ENCODE measurements around the gene PROB1.

The PROB1 gene

DNA sequence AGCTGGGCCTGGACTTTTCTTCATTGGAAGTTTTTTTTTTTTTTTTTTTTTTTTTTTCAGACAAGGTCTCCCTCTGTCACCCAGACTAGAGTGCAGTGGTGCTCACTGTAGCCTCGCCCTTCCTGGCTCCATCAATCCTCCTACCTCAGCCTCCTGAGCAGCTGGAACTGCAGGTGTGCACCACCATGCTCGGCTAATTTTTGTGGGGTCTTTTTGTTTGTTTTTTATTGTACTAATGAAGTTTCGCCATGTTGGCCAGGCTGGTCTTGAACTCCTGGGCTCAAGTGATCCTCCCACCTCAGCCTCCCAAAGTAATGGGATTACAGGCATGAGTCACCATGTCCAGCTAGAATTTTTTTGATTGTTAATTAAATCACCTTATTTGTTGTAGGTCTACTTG is 40.8 kb upstream of the PROB1 start:
- TF ChIP-seq, protein P1, sequence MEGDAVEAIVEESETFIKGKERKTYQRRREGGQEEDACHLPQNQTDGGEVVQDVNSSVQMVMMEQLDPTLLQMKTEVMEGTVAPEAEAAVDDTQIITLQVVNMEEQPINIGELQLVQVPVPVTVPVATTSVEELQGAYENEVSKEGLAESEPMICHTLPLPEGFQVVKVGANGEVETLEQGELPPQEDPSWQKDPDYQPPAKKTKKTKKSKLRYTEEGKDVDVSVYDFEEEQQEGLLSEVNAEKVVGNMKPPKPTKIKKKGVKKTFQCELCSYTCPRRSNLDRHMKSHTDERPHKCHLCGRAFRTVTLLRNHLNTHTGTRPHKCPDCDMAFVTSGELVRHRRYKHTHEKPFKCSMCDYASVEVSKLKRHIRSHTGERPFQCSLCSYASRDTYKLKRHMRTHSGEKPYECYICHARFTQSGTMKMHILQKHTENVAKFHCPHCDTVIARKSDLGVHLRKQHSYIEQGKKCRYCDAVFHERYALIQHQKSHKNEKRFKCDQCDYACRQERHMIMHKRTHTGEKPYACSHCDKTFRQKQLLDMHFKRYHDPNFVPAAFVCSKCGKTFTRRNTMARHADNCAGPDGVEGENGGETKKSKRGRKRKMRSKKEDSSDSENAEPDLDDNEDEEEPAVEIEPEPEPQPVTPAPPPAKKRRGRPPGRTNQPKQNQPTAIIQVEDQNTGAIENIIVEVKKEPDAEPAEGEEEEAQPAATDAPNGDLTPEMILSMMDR (IDR thresholded peaks at IDR 0.05; ENCODE audit: poor library complexity, severe bottlenecking): no peak
- H3K27ac ChIP-seq (ENCODE audit: poor library complexity, severe bottlenecking): no peak overlapping the region
- ATAC-seq (ENCODE audit: low read depth) (no peak), DNase-seq (ENCODE audit: low spot score) (peak; percentile 9)
- no peaks in the 10 kb centered on the region for H3K27me3 ChIP-seq (ENCODE audit: insufficient read depth, poor library complexity, severe bottlenecking)
- H3K36me3 ChIP-seq (ENCODE audit: low read depth): peaks cover 4% of the 10 kb centered on the region; the same call in 1 of the 2 replicates
- no peaks in the 10 kb centered on the region for H3K9me3 ChIP-seq (ENCODE audit: severe bottlenecking)
- H3K4me1 ChIP-seq (ENCODE audit: insufficient read depth, poor library complexity, severe bottlenecking): peaks cover 4% of the 10 kb centered on the region
- no peak overlapping the region for H3K4me3 ChIP-seq (ENCODE audit: severe bottlenecking)

DNA sequence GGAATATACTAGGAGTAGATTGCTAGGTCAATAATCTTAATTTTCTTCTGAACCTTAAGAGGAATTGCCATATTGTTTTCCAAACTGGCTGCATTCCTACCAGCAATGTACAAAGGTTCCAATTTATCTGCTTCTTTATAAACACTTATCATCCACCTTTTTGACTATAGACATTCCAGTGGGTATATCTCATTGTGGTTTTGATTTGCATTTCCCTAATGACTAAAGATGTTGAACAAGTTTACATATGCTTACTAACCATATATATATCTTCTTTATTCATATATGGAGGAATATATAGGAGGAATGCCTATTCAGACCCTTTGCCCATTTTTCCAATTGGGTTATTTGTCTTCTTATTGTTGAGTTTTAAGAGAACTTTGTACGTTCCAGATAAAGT is 36.8 kb upstream of the PROB1 start:
- no peak for DNase-seq (ENCODE audit: low spot score)
- no peaks in the 10 kb centered on the region for H3K9me3 ChIP-seq (ENCODE audit: severe bottlenecking)
- peaks cover 4% of the 10 kb centered on the region; the same call in 1 of the 2 replicates for H3K36me3 ChIP-seq (ENCODE audit: low read depth)
- H3K4me1 ChIP-seq (ENCODE audit: insufficient read depth, poor library complexity, severe bottlenecking): no peaks in the 10 kb centered on the region
- H3K27ac ChIP-seq (ENCODE audit: poor library complexity, severe bottlenecking): no peak overlapping the region
- no peak overlapping the region for H3K4me3 ChIP-seq (ENCODE audit: severe bottlenecking)
- ATAC-seq (ENCODE audit: low read depth): peak; percentile 40; the same call in 1 of the 3 replicates
- TF ChIP-seq, protein P1 (IDR thresholded peaks at IDR 0.05; ENCODE audit: poor library complexity, severe bottlenecking): no peak
- H3K27me3 ChIP-seq (ENCODE audit: insufficient read depth, poor library complexity, severe bottlenecking): no peaks in the 10 kb centered on the region

DNA sequence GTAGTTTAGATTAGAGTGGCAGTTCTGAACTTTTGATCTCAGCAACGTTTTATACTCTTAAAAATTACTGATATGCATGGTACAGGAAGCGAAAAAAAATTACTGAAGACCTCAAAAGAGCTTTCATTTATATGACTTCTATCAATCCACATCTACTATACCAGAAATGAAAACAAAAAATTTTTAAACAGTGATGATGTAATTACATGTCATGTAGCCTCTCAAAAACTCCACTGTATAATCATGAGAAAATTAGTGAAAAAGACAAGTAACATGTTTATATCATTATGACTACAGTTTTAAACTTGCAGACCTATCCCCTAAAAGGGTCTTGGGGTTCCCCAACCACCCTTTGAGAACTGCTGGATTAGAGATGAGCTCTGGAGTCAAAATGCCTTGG is 35.1 kb upstream of the PROB1 start:
- ATAC-seq (ENCODE audit: low read depth) (no peak), DNase-seq (ENCODE audit: low spot score) (no peak)
- H3K4me1 ChIP-seq (ENCODE audit: insufficient read depth, poor library complexity, severe bottlenecking): no peaks in the 10 kb centered on the region
- no peak overlapping the region for H3K4me3 ChIP-seq (ENCODE audit: severe bottlenecking)
- peaks cover 7% of the 10 kb centered on the region; the same call in 1 of the 2 replicates for H3K36me3 ChIP-seq (ENCODE audit: low read depth)
- TF ChIP-seq, protein P1 (IDR thresholded peaks at IDR 0.05; ENCODE audit: poor library complexity, severe bottlenecking): no peak
- no peaks in the 10 kb centered on the region for H3K9me3 ChIP-seq (ENCODE audit: severe bottlenecking)
- no peaks in the 10 kb centered on the region for H3K27me3 ChIP-seq (ENCODE audit: insufficient read depth, poor library complexity, severe bottlenecking)
- H3K27ac ChIP-seq (ENCODE audit: poor library complexity, severe bottlenecking): no peak overlapping the region

DNA sequence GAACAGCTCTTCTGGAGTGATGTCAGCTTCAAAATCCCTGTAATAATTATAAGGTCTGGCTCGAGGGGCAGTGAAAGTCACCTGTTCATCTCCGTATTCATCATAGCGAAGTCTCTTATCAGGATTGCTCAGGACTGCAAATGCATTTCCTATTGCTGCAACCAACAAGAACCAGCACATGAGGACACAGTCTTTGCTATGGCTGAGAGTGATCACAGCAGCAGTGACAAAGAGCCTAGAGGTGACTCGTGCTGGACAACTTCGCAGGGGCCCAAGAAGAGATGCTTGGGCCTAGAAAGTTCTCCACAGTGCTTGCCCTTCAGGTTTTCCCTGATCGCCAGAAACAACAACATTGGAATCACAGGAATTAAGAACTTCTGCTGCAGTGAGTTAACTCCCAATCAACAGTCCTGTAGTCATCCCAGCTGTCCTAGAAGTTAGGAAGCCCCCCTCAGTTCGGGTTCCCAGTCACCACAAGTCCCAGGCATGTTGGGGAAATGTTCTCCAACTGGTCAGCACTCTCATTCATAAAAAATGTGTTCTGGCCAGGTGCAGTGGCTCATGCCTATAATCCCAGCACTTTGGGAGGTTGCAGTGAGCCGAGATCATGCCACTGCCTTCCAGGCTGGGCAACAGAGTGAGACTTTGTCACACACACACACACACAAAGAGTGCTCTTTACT is 31.4 kb upstream of the PROB1 start:
- Histone ChIP-seq H3K27ac (ENCODE audit: poor library complexity, severe bottlenecking) (no peak overlapping the region), H3K9me3 (ENCODE audit: severe bottlenecking) (no peaks in the 10 kb centered on the region), H3K36me3 (ENCODE audit: low read depth) (peaks cover 5% of the 10 kb centered on the region; the same call in 1 of the 2 replicates), H3K4me1 (ENCODE audit: insufficient read depth, poor library complexity, severe bottlenecking) (no peaks in the 10 kb centered on the region), H3K27me3 (ENCODE audit: insufficient read depth, poor library complexity, severe bottlenecking) (no peaks in the 10 kb centered on the region), H3K4me3 (ENCODE audit: severe bottlenecking) (no peak overlapping the region)
- no peak for DNase-seq (ENCODE audit: low spot score)
- ATAC-seq (ENCODE audit: low read depth): 0 out of 3 replicates have a peak, but pooled peaks have one; percentile 24
- TF ChIP-seq, protein P1 (IDR thresholded peaks at IDR 0.05; ENCODE audit: poor library complexity, severe bottlenecking): no peak

DNA sequence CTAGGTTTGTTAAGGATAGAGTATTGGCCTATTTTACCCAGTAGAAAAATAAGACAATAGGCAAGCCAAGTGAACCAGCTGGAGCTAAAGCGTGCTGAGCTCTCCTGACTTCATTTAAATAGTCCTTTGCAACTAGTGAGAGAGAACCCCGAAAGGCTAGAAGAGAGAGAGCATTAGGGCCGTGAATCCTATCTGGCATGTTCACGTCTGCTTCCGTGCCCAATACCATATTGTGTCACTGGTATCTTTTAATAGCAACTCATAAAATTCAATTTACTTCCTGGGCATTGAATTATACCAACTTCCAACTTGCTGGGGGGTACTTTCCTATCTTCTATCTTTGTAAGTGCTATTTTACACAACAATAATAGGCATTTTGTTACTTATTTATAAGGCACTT is 30.6 kb upstream of the PROB1 start:
- TF ChIP-seq, protein P1 (IDR thresholded peaks at IDR 0.05; ENCODE audit: poor library complexity, severe bottlenecking): no peak
- no peak overlapping the region for H3K4me3 ChIP-seq (ENCODE audit: severe bottlenecking)
- H3K36me3 ChIP-seq (ENCODE audit: low read depth): peaks cover 9% of the 10 kb centered on the region
- no peak overlapping the region for H3K27ac ChIP-seq (ENCODE audit: poor library complexity, severe bottlenecking)
- H3K9me3 ChIP-seq (ENCODE audit: severe bottlenecking): no peaks in the 10 kb centered on the region
- ATAC-seq (ENCODE audit: low read depth) (no peak), DNase-seq (ENCODE audit: low spot score) (no peak)
- no peaks in the 10 kb centered on the region for H3K27me3 ChIP-seq (ENCODE audit: insufficient read depth, poor library complexity, severe bottlenecking)
- no peaks in the 10 kb centered on the region for H3K4me1 ChIP-seq (ENCODE audit: insufficient read depth, poor library complexity, severe bottlenecking)

Data from RWPE2 (cell line).